Astrocyte (in vitro differentiated cells and primary cell): ENCODE measurements around the gene GPR42.

ENCODE experiments used
- CTCF ChIP-seq: IDR thresholded peaks from 2 replicates; pipeline ENCODE4 v1.5.1; 2011; ENCODE audit warnings: low read depth, mild to moderate bottlenecking, inconsistent platforms, low read length, moderate library complexity; ENCODE audit not compliant: insufficient read depth
- EZH2 ChIP-seq: IDR thresholded peaks from 2 replicates; pipeline ENCODE4 v1.6.1; 2012; ENCODE audit warnings: mild to moderate bottlenecking, low read length, inconsistent platforms; ENCODE audit not compliant: insufficient read depth

- TF ChIP-seq CTCF (no peak), EZH2 (no peak)
Measured at GRCh38 chr19:35389192-35389861, 18.5 kb downstream of the GPR42 start.
